GM21737 (cell line): ENCODE measurements around the gene WDR88.

Experiments used
- ATAC-seq: cut with Tn5 transposase; IDR thresholded peaks from one replicate; pipeline ENCODE4 v1.9.1; 2021; ENCODE audit warnings: mild to moderate bottlenecking, moderate library complexity; ENCODE audit not compliant: unreplicated experiment

The WDR88 gene

GRCh38 chr19:33196446-33197193, 64.7 kb downstream of the WDR88 start:
- ATAC-seq = no peak

GRCh38 chr19:33197591-33198000, 65.7 kb downstream of the WDR88 start:
- ATAC-seq = no peak

- no peak for ATAC-seq
These were observed 66.3 kb downstream of the WDR88 start for GRCh38 chr19:33198169-33198568.

- no peak for ATAC-seq
These were observed 67.7 kb downstream of the WDR88 start for GRCh38 chr19:33199441-33200265.

GRCh38 chr19:33201473-33201872, 69.6 kb downstream of the WDR88 start:
- no peak for ATAC-seq

- ATAC-seq = no peak
These were observed 70.1 kb downstream of the WDR88 start for GRCh38 chr19:33201886-33202545.

- no peak for ATAC-seq
These were observed 70.9 kb downstream of the WDR88 start for GRCh38 chr19:33202546-33203507.

- ATAC-seq = no peak
These were observed 71.6 kb downstream of the WDR88 start for GRCh38 chr19:33203529-33203928.

GRCh38 chr19:33204136-33204973, 72.4 kb downstream of the WDR88 start:
- no peak for ATAC-seq

GRCh38 chr19:33205110-33205509, 73.2 kb downstream of the WDR88 start:
- no peak for ATAC-seq

GRCh38 chr19:33205531-33206260, 73.8 kb downstream of the WDR88 start:
- no peak for ATAC-seq

GRCh38 chr19:33206261-33207039, 74.5 kb downstream of the WDR88 start:
- no peak for ATAC-seq

- no peak for ATAC-seq
These were observed 75.2 kb downstream of the WDR88 start for GRCh38 chr19:33207040-33207620.

GRCh38 chr19:33207903-33208302, 76.0 kb downstream of the WDR88 start:
- ATAC-seq = no peak

GRCh38 chr19:33208371-33208895, 76.5 kb downstream of the WDR88 start:
- no peak for ATAC-seq

- no peak for ATAC-seq
These were observed 77.3 kb downstream of the WDR88 start for GRCh38 chr19:33208904-33209849.
